ENCODE measurements around the gene SLC25A24. TPM values are rescaled to one million over a fixed set of nuclear protein-coding genes. Genes with fewer than 3 reads are reported as not detected.

Gene SLC25A24
- total and polyA plus RNA-seq, 2 of the 13 experiments (the other 11 are each of a cell fraction or from before 2014, with no cell fraction given) = 8.0 to 12.4 TPM

DNA sequence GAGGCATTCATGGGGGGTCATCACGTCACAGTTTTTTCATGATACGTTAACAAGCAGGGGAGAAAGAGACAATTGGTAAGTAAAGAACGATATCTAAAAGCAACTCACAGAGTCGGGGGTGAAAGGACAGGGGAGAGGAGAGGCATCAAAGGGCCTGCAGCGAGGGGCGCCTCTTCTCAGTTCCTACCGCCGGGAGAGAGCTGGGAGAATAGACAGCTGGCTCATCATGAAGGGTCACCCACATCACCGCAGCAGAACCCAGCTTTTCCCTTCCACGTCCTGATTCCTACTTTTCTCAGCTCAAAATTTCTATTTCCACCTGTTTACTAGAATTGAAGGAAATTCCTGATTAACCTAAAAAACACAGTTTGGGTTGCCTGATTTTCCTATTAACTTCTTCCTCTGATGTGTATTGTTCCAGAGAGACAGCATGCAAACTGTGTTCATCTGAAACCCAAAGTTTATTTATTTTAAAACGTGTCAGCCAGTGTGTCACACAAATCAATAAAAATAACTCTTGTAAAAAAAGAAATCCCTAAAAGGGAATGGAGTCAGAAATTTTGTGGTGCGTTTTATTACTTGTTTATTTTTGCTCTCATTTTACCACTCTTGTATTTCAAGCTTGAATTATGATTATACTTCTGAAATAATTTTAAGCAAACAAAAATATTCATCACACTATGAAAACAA, 75.4 kb downstream of the SLC25A24 start (continued):
- TF ChIP-seq IRF2 (CRISPR knock-in tag; IDR thresholded peaks at IDR 0.05) (no peak), ZNF530 (CRISPR knock-in tag; IDR thresholded peaks at IDR 0.05; ENCODE audit: low read depth) (no peak)
- TF ChIP-seq, protein P1, sequence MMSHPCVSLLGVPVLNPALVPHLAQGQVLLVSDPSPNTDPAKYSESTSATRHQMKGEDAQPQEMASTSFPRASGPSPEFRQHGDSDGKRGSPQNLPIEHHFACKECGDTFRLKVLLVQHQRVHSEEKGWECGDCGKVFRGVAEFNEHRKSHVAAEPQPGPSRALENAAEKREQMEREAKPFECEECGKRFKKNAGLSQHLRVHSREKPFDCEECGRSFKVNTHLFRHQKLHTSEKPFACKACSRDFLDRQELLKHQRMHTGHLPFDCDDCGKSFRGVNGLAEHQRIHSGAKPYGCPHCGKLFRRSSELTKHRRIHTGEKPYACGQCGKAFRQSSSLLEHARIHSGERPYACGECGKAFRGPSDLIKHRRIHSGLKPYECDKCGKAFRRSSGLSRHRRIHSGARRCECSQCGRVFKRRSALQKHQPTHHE (CRISPR knock-in tag; IDR thresholded peaks at IDR 0.05; ENCODE audit: borderline replicate concordance) = no peak

DNA sequence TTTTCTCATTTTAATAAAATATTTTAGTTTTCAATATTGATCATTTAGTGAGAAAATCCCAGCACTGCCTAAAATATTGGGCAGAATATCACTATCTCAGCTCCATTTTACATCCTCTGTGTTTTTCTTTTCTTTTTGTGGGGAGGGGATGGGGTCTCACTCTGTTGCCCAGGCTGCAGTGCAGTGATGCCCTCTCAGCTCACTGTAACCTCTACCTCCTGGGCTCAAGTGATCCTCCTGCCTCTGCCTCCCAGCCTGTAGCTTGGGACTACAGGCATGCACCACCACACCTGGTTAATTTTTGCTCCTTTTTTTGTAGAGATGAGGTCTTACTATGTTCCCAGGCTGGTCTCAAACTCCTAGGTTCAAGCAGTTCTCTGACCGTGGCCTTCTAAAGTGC, 76.1 kb downstream of the SLC25A24 start:
- ATAC-seq (no peak), DNase-seq (ENCODE audit: low spot score) (no peak), FAIRE-seq (no peak)
- Histone ChIP-seq H3K36me3 (replicated peaks in 1 of 2; ENCODE audit: control insufficient read depth in 1 of 2, insufficient read depth in 2 of 2, low read length in 2 of 2) (no peaks in the 10 kb centered on the region), H3K4me2 (ENCODE audit: low read depth, low read length) (no peak overlapping the region), H3K9ac (ENCODE audit: insufficient read depth, low read depth, low read length) (no peak overlapping the region), H3K9me3 (ENCODE audit: low read length) (no peaks in the 10 kb centered on the region), H2AFZ (ENCODE audit: low read length) (no peak overlapping the region), H3K4me3 (replicated peaks in 1 of 3; ENCODE audit: insufficient read depth in 1 of 3, low read depth in 2 of 3, low read length in 3 of 3) (no peak overlapping the region), H3K27ac (ENCODE audit: extremely low read length, insufficient read depth, low read length) (no peak overlapping the region), H3K27me3 (ENCODE audit: control insufficient read depth in 1 of 2, insufficient read depth in 2 of 2, low read length in 2 of 2) (peaks cover 0 to 2% of the 10 kb centered on the region in 2 experiments; a peak in 1 of 5 replicates), H3K4me1 (ENCODE audit: insufficient read depth, low read length) (no peaks in the 10 kb centered on the region), H4K20me1 (ENCODE audit: insufficient read depth, low read length) (no peaks in the 10 kb centered on the region), H3K79me2 (ENCODE audit: insufficient read depth, low read length) (no peaks in the 10 kb centered on the region)
- WGBS (ENCODE audit: low lambda C conversion rate) = 42% methylated on average over 1 of the region's 1 CpG
- intact Hi-C loops (cut with micrococcal nuclease; ENCODE audit: unreplicated experiment) (no loop called here), in situ Hi-C loops (cut with HindIII; ENCODE audit: extremely low pct_ligation_motif_present, low pct_unique_long_range_greater_than_20kb) (no loop called here)
- ChIA-PET CTCF (ENCODE audit: low intra/inter-chr PET ratio, low total read pairs) (interaction anchor here (5.3 kb wide), 1 partner anchor 341 kb away, joined by 82 read pairs; no protein-coding TSS in a partner anchor), POLR2A (no interaction called here)
- BruUV-seq (replicated peaks) = no TSS peak
- TF ChIP-seq ZNF331 (CRISPR knock-in tag; IDR thresholded peaks at IDR 0.05) = no peak
- TF ChIP-seq NR3C1 (CRISPR knock-in tag; IDR thresholded peaks at IDR 0.05) = no peak
- no peak for TF ChIP-seq FLYWCH1 (CRISPR knock-in tag; IDR thresholded peaks at IDR 0.05)
- TF ChIP-seq, protein P2, sequence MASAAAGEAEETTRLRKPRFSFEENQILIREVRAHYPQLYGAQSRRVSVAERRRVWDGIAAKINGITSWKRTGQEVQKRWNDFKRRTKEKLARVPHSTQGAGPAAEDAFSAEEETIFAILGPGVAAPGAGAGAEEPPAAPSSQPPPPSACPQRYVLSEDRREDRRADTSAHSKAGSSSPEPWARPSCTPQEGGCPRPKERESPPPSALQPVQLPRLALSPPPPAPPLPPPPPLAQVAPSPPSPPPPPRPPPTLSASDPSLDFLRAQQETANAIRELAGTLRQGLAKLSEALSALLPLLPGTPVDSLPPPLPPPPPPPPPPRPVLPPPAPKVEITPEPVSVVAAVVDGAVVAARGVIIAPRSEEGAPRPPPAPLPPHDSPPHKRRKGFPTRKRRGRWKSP (CRISPR knock-in tag; IDR thresholded peaks at IDR 0.05) = no peak
- TF ChIP-seq JUND (CRISPR knock-in tag; IDR thresholded peaks at IDR 0.05) = no peak
- no peak for TF ChIP-seq ERF (CRISPR knock-in tag; IDR thresholded peaks at IDR 0.05)
- TF ChIP-seq GPN1 (CRISPR knock-in tag; IDR thresholded peaks at IDR 0.05; ENCODE audit: borderline replicate concordance) = no peak
- no peak for TF ChIP-seq TBX3 (IDR thresholded peaks at IDR 0.05; ENCODE audit: borderline replicate concordance)

All from HepG2 (cell line).